ENCODE measurements around the gene HAO1. TPM values are rescaled to one million over a fixed set of nuclear protein-coding genes. Genes with fewer than 3 reads are reported as not detected.

The HAO1 gene
- total and polyA plus RNA-seq, 2 of the 4 experiments (the other 2 are of a cell fraction), result not detected

- no peak overlapping the region for H2BK5ac ChIP-seq (ENCODE audit: low read depth, low read length, poor library complexity, severe bottlenecking)
- intact Hi-C loops (cut with micrococcal nuclease), result no loop called here
- POLR2A ChIA-PET (ENCODE audit: unreplicated experiment), result interaction anchor here (0.6 kb wide), 1 partner anchor 7 kb away, joined by 4 read pairs; no protein-coding TSS in a partner anchor
Measured at GRCh38 chr20:7836076-7836475, 104.2 kb downstream of the HAO1 start.

More at GRCh38 chr20:7836076-7836475, 104.2 kb downstream of the HAO1 start:
- no peak overlapping the region for H2AK5ac ChIP-seq (ENCODE audit: low read depth, low read length)
- H4K8ac ChIP-seq (ENCODE audit: low read depth in 2 of 2, low read length in 2 of 2), result no peak overlapping the region
- no peak overlapping the region for H2AK9ac ChIP-seq (replicated peaks; ENCODE audit: low read depth, low read length, poor library complexity)
- in situ Hi-C loops (cut with MboI; ENCODE audit: low sequenced_read_pairs), result no loop called here
- H3K4ac ChIP-seq (ENCODE audit: low read depth, low read length), result no peak overlapping the region
- DNase-seq, result no peak
- no peak overlapping the region for H3K23ac ChIP-seq (ENCODE audit: low read depth, low read length)
- ATAC-seq (ENCODE audit: low read depth), result no peak
- no peak overlapping the region for H3K9ac ChIP-seq (ENCODE audit: low read depth, low read length)
- no peak overlapping the region for H3K4me3 ChIP-seq (ENCODE audit: insufficient read depth, low read depth, low read length)
- H2BK20ac ChIP-seq (ENCODE audit: low read depth, low read length), result no peak overlapping the region
- H3K79me1 ChIP-seq (ENCODE audit: low read depth in 1 of 2, low read length in 2 of 2), result no peaks in the 10 kb centered on the region
- no peak overlapping the region for H3K27ac ChIP-seq (ENCODE audit: insufficient read depth, low read length)
- no peak overlapping the region for H2BK120ac ChIP-seq (ENCODE audit: low read depth, low read length)
- no peak overlapping the region for H2AFZ ChIP-seq (replicated peaks; ENCODE audit: low read length, poor library complexity)
- no peak overlapping the region for H3K14ac ChIP-seq (replicated peaks; ENCODE audit: low read depth, low read length)
- no peaks in the 10 kb centered on the region for H3K27me3 ChIP-seq (ENCODE audit: control insufficient read depth, insufficient read depth, low read length)
- no TSS peak for BruUV-seq (replicated peaks)
- H3K4me2 ChIP-seq (ENCODE audit: low read depth, low read length), result no peak overlapping the region
- CTCF ChIA-PET, result no interaction called here
- no peaks in the 10 kb centered on the region; the same call in 1 of the 2 replicates for H3K4me1 ChIP-seq (ENCODE audit: control insufficient read depth, insufficient read depth, low read length)
- H3K9me1 ChIP-seq (ENCODE audit: insufficient read depth, low read length), result no peaks in the 10 kb centered on the region
- H3K9me3 ChIP-seq (ENCODE audit: control insufficient read depth, insufficient read depth, low read length), result no peaks in the 10 kb centered on the region
- no peak overlapping the region for H2BK15ac ChIP-seq (ENCODE audit: low read depth, low read length)
- dilution Hi-C loops (cut with HindIII; ENCODE audit: low sequenced_read_pairs, unreplicated experiment), result no loop called here
- H3K56ac ChIP-seq (ENCODE audit: extremely low read depth, insufficient read depth, low read length), result no peak overlapping the region
- no peak overlapping the region for H4K91ac ChIP-seq (ENCODE audit: insufficient read depth, low read depth, low read length)
- no peaks in the 10 kb centered on the region for H4K20me1 ChIP-seq (ENCODE audit: insufficient read depth, low read length)
- no peak overlapping the region for H3K18ac ChIP-seq (ENCODE audit: low read depth, low read length)
- no peak overlapping the region for H4K5ac ChIP-seq (ENCODE audit: low read depth, low read length)
- TF ChIP-seq RAD21 (IDR thresholded peaks at IDR 0.05; ENCODE audit: low read length) (no peak), MAZ (IDR thresholded peaks at IDR 0.05; ENCODE audit: borderline replicate concordance, low read depth, low read length) (no peak), POLR2A (IDR thresholded peaks at IDR 0.05; ENCODE audit: low read depth, low read length) (no peak), RCOR1 (IDR thresholded peaks at IDR 0.05; ENCODE audit: insufficient replicate concordance, low read length) (no peak), BHLHE40 (IDR thresholded peaks at IDR 0.05; ENCODE audit: low read depth, low read length) (no peak), ELK1 (IDR thresholded peaks at IDR 0.05; ENCODE audit: borderline replicate concordance, low read depth, low read length) (no peak), CEBPB (IDR thresholded peaks at IDR 0.05; ENCODE audit: low read depth, low read length) (no peak), NFE2L2 (IDR thresholded peaks at IDR 0.05; ENCODE audit: low read depth, low read length) (no peak), MAFK (IDR thresholded peaks at IDR 0.05; ENCODE audit: low read depth, low read length) (no peak), CHD1 (IDR thresholded peaks at IDR 0.05; ENCODE audit: low read depth, low read length) (no peak), CTCF (conservative IDR thresholded peaks at IDR 0.05; ENCODE audit: low read depth, low read length) (no peak), USF2 (IDR thresholded peaks at IDR 0.05; ENCODE audit: low read depth, low read length) (no peak), MXI1 (IDR thresholded peaks at IDR 0.05; ENCODE audit: borderline replicate concordance, low read depth, low read length) (no peak), FOS (IDR thresholded peaks at IDR 0.05; ENCODE audit: low read depth, low read length) (no peak), SMC3 (IDR thresholded peaks at IDR 0.05; ENCODE audit: low read depth, low read length) (no peak), RFX5 (IDR thresholded peaks at IDR 0.05; ENCODE audit: low read depth, low read length) (no peak)
- no peaks in the 10 kb centered on the region for H3K36me3 ChIP-seq (ENCODE audit: control insufficient read depth, insufficient read depth, low read length)

All from IMR-90 (cell line).